ENCODE measurements around the gene SLC22A4. TPM values are rescaled to one million over a fixed set of nuclear protein-coding genes. Genes with fewer than 3 reads are reported as not detected.

The SLC22A4 gene
- total and polyA plus RNA-seq, 2 donors (not counting 1 experiment from before 2014, with no cell fraction given), result 0.18 TPM; not detected in 1

DNA sequence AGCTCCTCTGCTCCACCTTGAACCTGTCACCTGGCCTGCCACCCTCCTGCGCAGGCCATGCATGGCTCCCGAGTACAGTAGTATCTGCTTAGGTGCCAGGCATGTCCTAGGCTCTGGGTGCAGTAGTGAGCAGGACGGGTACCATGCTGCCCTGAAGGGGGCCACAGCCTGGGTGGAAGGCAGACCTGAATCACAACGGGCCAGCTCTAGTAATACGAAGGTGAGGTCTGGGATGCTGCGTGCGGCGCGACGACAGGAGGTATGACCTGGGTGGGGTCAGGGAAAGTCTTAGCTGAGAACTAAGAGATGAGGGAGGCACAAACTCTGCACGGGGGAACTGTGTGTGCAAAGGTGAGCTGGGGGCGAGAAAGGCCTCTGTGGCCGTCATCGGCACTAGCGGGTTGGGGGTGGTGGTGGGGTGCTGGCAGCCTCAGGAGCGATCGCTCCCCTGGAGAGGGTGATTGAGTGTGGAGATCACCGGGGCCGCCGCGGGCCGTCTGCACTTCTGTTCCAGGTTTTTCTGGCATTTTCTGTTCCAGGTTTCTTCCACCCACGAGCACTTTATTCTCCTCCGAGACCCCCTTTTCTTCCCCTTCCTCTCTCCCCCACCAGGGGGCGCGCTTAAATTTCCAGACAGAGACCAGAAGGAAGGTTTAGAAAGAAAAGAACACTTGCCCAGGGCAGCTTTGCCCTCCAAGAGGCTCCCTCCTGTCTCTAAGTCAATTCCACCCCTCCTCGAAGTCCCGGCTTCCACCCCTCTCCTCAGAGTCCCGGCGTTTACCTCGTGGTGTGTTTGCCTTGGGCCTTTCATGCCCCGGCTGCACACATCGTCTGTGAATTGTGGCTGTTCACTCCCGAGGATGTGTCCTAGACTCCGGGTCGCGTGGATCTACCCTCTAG is 21.6 kb upstream of the SLC22A4 start:
- Histone ChIP-seq H3K4me2 (replicated peaks; ENCODE audit: low read depth, low read length, poor library complexity, severe bottlenecking) (peak overlapping the region; percentile 3), H3K27me3 (replicated peaks in 1 of 4; ENCODE audit: control extremely low read depth in 1 of 4, control insufficient read depth in 3 of 4, insufficient read depth in 4 of 4, low read length in 3 of 4) (peaks cover 0 to 23% (median 3%) of the 10 kb centered on the region in 4 experiments), H2AFZ (ENCODE audit: insufficient read depth, low read depth, low read length, poor library complexity, severe bottlenecking) (no peak overlapping the region), H3K9me3 (ENCODE audit: control extremely low read depth in 1 of 3, control insufficient read depth in 2 of 3, insufficient read depth in 1 of 3, low read length in 2 of 3) (peaks cover 0 to 8% (median 0%) of the 10 kb centered on the region in 3 donors), H4K20me1 (ENCODE audit: control insufficient read depth, insufficient read depth, low read length, poor library complexity, severe bottlenecking) (no peaks in the 10 kb centered on the region), H3K4me3 (ENCODE audit: control extremely low read depth in 1 of 5, extremely low read depth in 1 of 5, insufficient read depth in 1 of 5, low read depth in 2 of 5, low read length in 4 of 5) (no peak overlapping the region), H3K4me1 (ENCODE audit: control insufficient read depth in 2 of 2, insufficient read depth in 2 of 2, low read length in 2 of 2) (peaks cover 10 to 12% of the 10 kb centered on the region in 2 donors), H3K9ac (ENCODE audit: low read length) (no peak overlapping the region), H3K79me2 (ENCODE audit: control insufficient read depth, insufficient read depth, low read length) (no peaks in the 10 kb centered on the region), H3K27ac (ENCODE audit: low read length in 2 of 2) (no peak overlapping the region), H3K36me3 (replicated peaks in 1 of 2; ENCODE audit: control extremely low read depth in 1 of 2, control insufficient read depth in 1 of 2, extremely low read depth in 1 of 2, insufficient read depth in 2 of 2, low read length in 1 of 2) (no peaks in the 10 kb centered on the region)
- ChIA-PET POLR2A (interaction anchor here (0.6 kb wide), 2 partner anchors 210 to 229 kb away, joined by 3 to 5 read pairs; no protein-coding TSS in a partner anchor), CTCF (interaction anchor here (0.8 to 2.5 kb wide), 15 partner anchors 8 to 611 kb away, joined by 3 to 14 read pairs (median 4); partner anchors contain the start of genes SLC22A4 and SLC22A5)
- ATAC-seq (ENCODE audit: low read depth) (peak; percentile 49), DNase-seq (peak; percentile 71)
- H3K27me3 Mint-ChIP-seq, result peaks cover 18% of the 10 kb centered on the region
- peak overlapping the region; percentile 59 for H3K4me3 Mint-ChIP-seq
- intact Hi-C loops (cut with micrococcal nuclease), result no loop called here
- WGBS (ENCODE audit: insufficient coverage), result 57% methylated on average over 30 of the region's 37 CpGs
- H3K27ac Mint-ChIP-seq, result no peak overlapping the region
- TF ChIP-seq, protein P1, sequence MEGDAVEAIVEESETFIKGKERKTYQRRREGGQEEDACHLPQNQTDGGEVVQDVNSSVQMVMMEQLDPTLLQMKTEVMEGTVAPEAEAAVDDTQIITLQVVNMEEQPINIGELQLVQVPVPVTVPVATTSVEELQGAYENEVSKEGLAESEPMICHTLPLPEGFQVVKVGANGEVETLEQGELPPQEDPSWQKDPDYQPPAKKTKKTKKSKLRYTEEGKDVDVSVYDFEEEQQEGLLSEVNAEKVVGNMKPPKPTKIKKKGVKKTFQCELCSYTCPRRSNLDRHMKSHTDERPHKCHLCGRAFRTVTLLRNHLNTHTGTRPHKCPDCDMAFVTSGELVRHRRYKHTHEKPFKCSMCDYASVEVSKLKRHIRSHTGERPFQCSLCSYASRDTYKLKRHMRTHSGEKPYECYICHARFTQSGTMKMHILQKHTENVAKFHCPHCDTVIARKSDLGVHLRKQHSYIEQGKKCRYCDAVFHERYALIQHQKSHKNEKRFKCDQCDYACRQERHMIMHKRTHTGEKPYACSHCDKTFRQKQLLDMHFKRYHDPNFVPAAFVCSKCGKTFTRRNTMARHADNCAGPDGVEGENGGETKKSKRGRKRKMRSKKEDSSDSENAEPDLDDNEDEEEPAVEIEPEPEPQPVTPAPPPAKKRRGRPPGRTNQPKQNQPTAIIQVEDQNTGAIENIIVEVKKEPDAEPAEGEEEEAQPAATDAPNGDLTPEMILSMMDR (IDR thresholded peaks at IDR 0.05), result peak; percentile 85
- TF ChIP-seq EZH2 (IDR thresholded peaks at IDR 0.05; ENCODE audit: borderline replicate concordance, insufficient read depth, low read depth, low read length, poor library complexity, severe bottlenecking), result no peak
- H3K9me3 Mint-ChIP-seq (ENCODE audit: insufficient read depth), result no peaks in the 10 kb centered on the region
- H3K4me1 Mint-ChIP-seq, result peaks cover 12% of the 10 kb centered on the region

DNA sequence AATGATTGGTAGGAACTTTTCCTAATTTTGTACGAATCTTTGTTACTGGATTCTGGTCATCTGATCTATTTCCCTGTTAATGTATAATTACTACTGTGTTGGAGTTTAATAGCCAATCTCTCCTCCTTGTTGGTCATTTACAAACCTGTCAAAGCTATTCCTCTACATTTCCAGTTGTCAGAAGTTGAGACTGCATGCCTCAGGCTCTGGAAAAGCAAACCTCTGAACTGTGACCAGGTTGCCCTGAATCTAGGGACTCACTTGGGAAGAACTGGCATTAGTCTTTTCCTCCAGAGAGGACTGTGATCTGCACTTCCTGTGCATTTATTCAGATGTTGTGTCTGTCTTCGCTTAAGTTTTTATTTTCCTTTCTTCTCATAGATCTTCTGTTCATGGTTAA is 20.6 kb upstream of the SLC22A4 start:
- Histone ChIP-seq H3K9me3 (ENCODE audit: control extremely low read depth in 1 of 3, control insufficient read depth in 2 of 3, insufficient read depth in 1 of 3, low read length in 2 of 3) (peaks cover 0 to 8% (median 0%) of the 10 kb centered on the region in 3 donors), H2AFZ (ENCODE audit: insufficient read depth, low read depth, low read length, poor library complexity, severe bottlenecking) (no peak overlapping the region), H3K9ac (ENCODE audit: low read length) (no peak overlapping the region), H3K4me2 (replicated peaks; ENCODE audit: low read depth, low read length, poor library complexity, severe bottlenecking) (no peak overlapping the region), H3K36me3 (replicated peaks in 1 of 2; ENCODE audit: control extremely low read depth in 1 of 2, control insufficient read depth in 1 of 2, extremely low read depth in 1 of 2, insufficient read depth in 2 of 2, low read length in 1 of 2) (no peaks in the 10 kb centered on the region), H3K27ac (ENCODE audit: low read length in 2 of 2) (no peak overlapping the region), H3K79me2 (ENCODE audit: control insufficient read depth, insufficient read depth, low read length) (no peaks in the 10 kb centered on the region), H3K4me1 (ENCODE audit: control insufficient read depth in 2 of 2, insufficient read depth in 2 of 2, low read length in 2 of 2) (peaks cover 10 to 12% of the 10 kb centered on the region in 2 donors), H3K4me3 (ENCODE audit: control extremely low read depth in 1 of 5, extremely low read depth in 1 of 5, insufficient read depth in 1 of 5, low read depth in 2 of 5, low read length in 4 of 5) (no peak overlapping the region), H4K20me1 (ENCODE audit: control insufficient read depth, insufficient read depth, low read length, poor library complexity, severe bottlenecking) (no peaks in the 10 kb centered on the region), H3K27me3 (replicated peaks in 1 of 4; ENCODE audit: control extremely low read depth in 1 of 4, control insufficient read depth in 3 of 4, insufficient read depth in 4 of 4, low read length in 3 of 4) (peaks cover 0 to 23% (median 3%) of the 10 kb centered on the region in 4 experiments)
- no peak overlapping the region for H3K4me3 Mint-ChIP-seq
- H3K27me3 Mint-ChIP-seq, result peaks cover 18% of the 10 kb centered on the region
- no peak overlapping the region for H3K27ac Mint-ChIP-seq
- ChIA-PET POLR2A (no interaction called here), CTCF (interaction anchor here (1.0 to 2.8 kb wide), 9 partner anchors 10 to 610 kb away, joined by 3 to 14 read pairs (median 8); partner anchors contain the start of genes SLC22A4 and SLC22A5)
- DNase-seq, result no peak
- intact Hi-C loops (cut with micrococcal nuclease), result no loop called here
- no CpG with 5 or more reads among the region's 2 CpGs for WGBS (ENCODE audit: insufficient coverage)
- TF ChIP-seq EZH2 (IDR thresholded peaks at IDR 0.05; ENCODE audit: borderline replicate concordance, insufficient read depth, low read depth, low read length, poor library complexity, severe bottlenecking), result no peak
- TF ChIP-seq, protein P1 (IDR thresholded peaks at IDR 0.05), result no peak
- peaks cover 12% of the 10 kb centered on the region for H3K4me1 Mint-ChIP-seq
- H3K9me3 Mint-ChIP-seq (ENCODE audit: insufficient read depth), result no peaks in the 10 kb centered on the region
- ATAC-seq (ENCODE audit: low read depth), result no peak
